GM23248 (cell line): ENCODE results near the gene GNLY.

ENCODE experiments used
- EZH2 ChIP-seq: fragments of 200-600 bp; sonication (generic); IDR thresholded peaks from 2 replicates; pipeline ENCODE4 v1.6.1; 2018; ENCODE audit warnings: antibody characterized with exemption, mild to moderate bottlenecking; ENCODE audit not compliant: insufficient read depth, poor library complexity, severe bottlenecking
- EZH2phosphoT487 ChIP-seq: fragments of 200-600 bp; sonication (generic); IDR thresholded peaks from 2 replicates; pipeline ENCODE4 v1.6.1; 2018; ENCODE audit warnings: antibody characterized with exemption, moderate library complexity, mild to moderate bottlenecking, low read depth; ENCODE audit not compliant: insufficient read depth

- TF ChIP-seq EZH2 (no peak), EZH2phosphoT487 (no peak)
Observed at GRCh38 chr2:85659324-85659981, 34.7 kb upstream of the GNLY start.
